Measurements from ENCODE around the gene RNF212. TPM values are rescaled to one million over a fixed set of nuclear protein-coding genes. Genes with fewer than 3 reads are reported as not detected.
A peak's percentile ranks its signal among the peaks of the same experiment; 100 is the strongest.

RNF212 gene
- total and polyA plus RNA-seq, 4 donors = 0.74 to 8.9 (median 1.3) TPM; not detected in 1

DNA sequence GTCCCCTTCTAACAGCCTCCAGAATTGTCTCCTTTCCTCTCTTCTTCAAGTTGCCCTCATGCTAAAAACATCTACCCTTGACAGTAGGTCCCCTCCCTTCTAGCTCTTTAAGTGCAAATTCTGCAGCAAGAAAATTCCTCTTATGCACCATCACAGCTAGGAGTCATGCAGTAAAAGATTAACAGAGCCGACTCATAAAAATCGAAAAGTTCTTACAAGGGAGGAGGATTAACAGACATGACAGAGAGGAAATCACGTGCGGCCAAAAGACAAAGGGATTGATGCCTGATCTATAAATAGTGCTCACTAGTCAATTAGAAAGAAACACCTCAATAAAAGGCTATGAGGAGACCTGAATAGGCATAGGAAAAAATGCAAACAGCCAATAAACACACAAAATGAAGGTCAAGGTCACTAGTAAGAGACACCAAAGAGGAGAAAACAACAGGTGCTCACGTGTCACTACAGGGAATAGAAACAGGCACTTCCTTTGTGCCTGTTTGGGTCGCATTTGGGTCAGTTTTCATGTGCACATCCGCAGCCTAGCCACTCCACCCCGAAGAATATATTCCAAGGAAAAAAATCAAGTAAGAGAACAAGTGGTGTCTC, 3.4 kb downstream of the RNF212 start:
- intact Hi-C loops (cut with DNase I) = no loop called here
- Histone ChIP-seq H3K27me3 (ENCODE audit: control insufficient read depth in 1 of 2, insufficient read depth in 2 of 2, low read length in 1 of 2) (peaks cover 0 to 3% of the 10 kb centered on the region in 2 donors), H3K4me3 (ENCODE audit: low read length in 2 of 2) (no peak overlapping the region), H3K36me3 (ENCODE audit: control insufficient read depth in 1 of 2, insufficient read depth in 2 of 2, low read length in 1 of 2) (no peaks in the 10 kb centered on the region), H3K27ac (ENCODE audit: low read depth in 1 of 2, low read length in 2 of 2) (no peak overlapping the region), H3K4me1 (ENCODE audit: control insufficient read depth in 1 of 2, insufficient read depth in 2 of 2, low read length in 2 of 2) (no peaks in the 10 kb centered on the region), H3K9me3 (ENCODE audit: control insufficient read depth, low read length) (no peaks in the 10 kb centered on the region)
- 69 to 74% methylated on average over 8 of the region's 8 CpGs for WGBS, 2 donors
- ATAC-seq (ENCODE audit: low FRiP score) = no peak
- no peak for DNase-seq

DNA sequence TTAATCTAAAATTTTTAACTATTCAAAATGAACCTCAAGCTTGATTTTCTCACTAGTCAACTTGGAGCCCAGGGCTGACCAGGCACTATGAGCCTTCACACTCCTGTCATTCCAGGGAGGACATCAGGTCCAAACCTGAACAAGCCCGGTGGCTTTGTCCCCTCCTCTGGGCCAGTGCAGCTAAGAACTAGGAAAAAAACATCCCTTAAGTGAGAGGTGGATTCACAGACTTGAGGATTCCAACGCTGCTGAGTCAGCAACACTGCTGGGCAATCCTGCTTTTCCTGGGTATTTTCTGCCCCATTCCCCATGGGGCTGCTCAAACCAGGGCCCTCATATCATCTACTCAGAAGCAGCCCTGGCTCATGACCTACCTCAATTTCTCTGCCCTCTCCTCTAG, 4.0 kb downstream of the RNF212 start:
- Histone ChIP-seq H3K9me3 (ENCODE audit: control insufficient read depth, low read length) (no peaks in the 10 kb centered on the region), H3K4me1 (ENCODE audit: control insufficient read depth in 1 of 2, insufficient read depth in 2 of 2, low read length in 2 of 2) (no peaks in the 10 kb centered on the region), H3K27me3 (ENCODE audit: control insufficient read depth in 1 of 2, insufficient read depth in 2 of 2, low read length in 1 of 2) (peaks cover 0 to 3% of the 10 kb centered on the region in 2 donors), H3K36me3 (ENCODE audit: control insufficient read depth in 1 of 2, insufficient read depth in 2 of 2, low read length in 1 of 2) (no peaks in the 10 kb centered on the region), H3K27ac (ENCODE audit: low read depth in 1 of 2, low read length in 2 of 2) (no peak overlapping the region), H3K4me3 (ENCODE audit: low read length in 2 of 2) (no peak overlapping the region)
- ATAC-seq (ENCODE audit: low FRiP score) = no peak
- WGBS, 2 donors = 73 to 75% methylated on average over 2 of the region's 2 CpGs
- intact Hi-C loops (cut with DNase I) = no loop called here
- DNase-seq = no peak

DNA sequence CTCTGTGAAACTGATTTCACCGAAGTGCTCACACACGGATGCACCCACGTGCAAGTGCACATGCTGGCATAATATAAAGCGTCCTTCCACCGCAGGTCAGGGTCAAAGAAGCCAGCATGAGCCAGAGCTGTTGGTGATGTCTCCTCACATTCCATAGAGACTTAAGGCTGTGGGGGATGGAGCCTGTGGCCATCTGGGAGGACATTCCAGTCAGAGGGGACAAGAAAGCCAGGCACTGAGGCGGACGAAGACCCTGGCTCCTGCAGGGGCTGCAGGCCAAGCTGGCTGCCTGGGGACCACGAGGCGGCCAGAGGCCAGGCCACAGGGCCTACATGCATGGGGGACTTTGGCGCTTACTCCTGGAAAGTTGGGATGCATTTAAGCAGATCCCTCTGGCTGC, 7.7 kb downstream of the RNF212 start:
- no peaks in the 10 kb centered on the region for H3K4me1 ChIP-seq (ENCODE audit: control insufficient read depth in 1 of 2, insufficient read depth in 2 of 2, low read length in 2 of 2)
- no peak overlapping the region for H3K4me3 ChIP-seq (ENCODE audit: low read length in 2 of 2)
- no peak overlapping the region for H3K27ac ChIP-seq (ENCODE audit: low read depth in 1 of 2, low read length in 2 of 2)
- intact Hi-C loops (cut with DNase I) = no loop called here
- H3K36me3 ChIP-seq (ENCODE audit: control insufficient read depth in 1 of 2, insufficient read depth in 2 of 2, low read length in 1 of 2) = no peaks in the 10 kb centered on the region
- no peak for ATAC-seq (ENCODE audit: low FRiP score)
- H3K27me3 ChIP-seq (ENCODE audit: control insufficient read depth in 1 of 2, insufficient read depth in 2 of 2, low read length in 1 of 2) = no peaks in the 10 kb centered on the region
- no peaks in the 10 kb centered on the region for H3K9me3 ChIP-seq (ENCODE audit: control insufficient read depth, low read length)
- DNase-seq = no peak
- WGBS, 2 donors = 72 to 74% methylated on average over 10 of the region's 10 CpGs

DNA sequence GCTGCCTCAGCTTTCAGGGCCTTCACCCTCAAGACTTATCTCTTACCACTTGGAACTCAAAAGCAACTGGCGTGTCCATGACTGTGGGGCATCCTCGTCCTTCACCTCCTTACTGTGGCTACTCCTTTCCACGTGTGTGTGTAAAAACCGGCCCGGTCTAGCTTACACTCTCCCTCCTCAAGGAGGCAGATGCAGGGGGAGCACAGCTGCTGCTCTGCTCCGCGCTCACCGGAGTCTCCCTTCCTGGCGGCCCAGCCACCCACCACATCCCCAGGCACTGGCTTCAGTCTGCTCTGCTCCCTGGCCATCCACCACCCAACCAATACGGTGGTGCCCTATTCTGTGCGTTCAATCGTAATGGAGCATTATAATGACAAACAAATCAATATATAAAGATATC, 8.3 kb downstream of the RNF212 start:
- Histone ChIP-seq H3K9me3 (ENCODE audit: control insufficient read depth, low read length) (no peaks in the 10 kb centered on the region), H3K27ac (ENCODE audit: low read depth in 1 of 2, low read length in 2 of 2) (no peak overlapping the region), H3K36me3 (ENCODE audit: control insufficient read depth in 1 of 2, insufficient read depth in 2 of 2, low read length in 1 of 2) (no peaks in the 10 kb centered on the region), H3K27me3 (ENCODE audit: control insufficient read depth in 1 of 2, insufficient read depth in 2 of 2, low read length in 1 of 2) (no peaks in the 10 kb centered on the region), H3K4me3 (ENCODE audit: low read length in 2 of 2) (no peak overlapping the region), H3K4me1 (ENCODE audit: control insufficient read depth in 1 of 2, insufficient read depth in 2 of 2, low read length in 2 of 2) (no peaks in the 10 kb centered on the region)
- intact Hi-C loops (cut with DNase I) = no loop called here
- WGBS, 2 donors = 75 to 86% methylated on average over 12 of the region's 12 CpGs
- no peak for DNase-seq
- ATAC-seq (ENCODE audit: low FRiP score) = no peak

DNA sequence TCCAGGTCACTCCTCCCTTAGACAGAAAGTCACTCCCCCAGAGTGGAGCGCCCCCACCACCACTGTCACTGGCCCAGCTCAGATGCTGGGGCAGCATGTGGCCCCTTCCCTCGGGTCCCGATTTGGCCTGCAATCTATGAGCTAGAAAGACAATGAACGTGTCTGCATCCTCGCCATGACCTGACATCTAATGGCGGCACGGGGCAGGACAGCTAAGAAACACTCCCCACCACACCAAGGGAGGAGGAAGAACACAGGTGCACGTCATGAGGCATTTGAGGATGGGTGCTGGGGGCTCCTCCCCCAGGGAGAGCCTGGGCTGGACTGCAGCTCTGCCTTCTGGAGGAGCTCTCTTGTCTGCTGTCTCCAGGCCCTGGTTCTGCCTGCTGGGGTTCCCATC, 8.7 kb downstream of the RNF212 start:
- Histone ChIP-seq H3K4me1 (ENCODE audit: control insufficient read depth in 1 of 2, insufficient read depth in 2 of 2, low read length in 2 of 2) (no peaks in the 10 kb centered on the region), H3K9me3 (ENCODE audit: control insufficient read depth, low read length) (no peaks in the 10 kb centered on the region), H3K4me3 (ENCODE audit: low read length in 2 of 2) (no peak overlapping the region), H3K27ac (ENCODE audit: low read depth in 1 of 2, low read length in 2 of 2) (no peak overlapping the region), H3K27me3 (ENCODE audit: control insufficient read depth in 1 of 2, insufficient read depth in 2 of 2, low read length in 1 of 2) (no peaks in the 10 kb centered on the region), H3K36me3 (ENCODE audit: control insufficient read depth in 1 of 2, insufficient read depth in 2 of 2, low read length in 1 of 2) (no peaks in the 10 kb centered on the region)
- DNase-seq (no peak), ATAC-seq (ENCODE audit: low FRiP score) (no peak)
- intact Hi-C loops (cut with DNase I) = no loop called here
- 92% methylated on average over 8 of the region's 8 CpGs for WGBS, 2 donors

DNA sequence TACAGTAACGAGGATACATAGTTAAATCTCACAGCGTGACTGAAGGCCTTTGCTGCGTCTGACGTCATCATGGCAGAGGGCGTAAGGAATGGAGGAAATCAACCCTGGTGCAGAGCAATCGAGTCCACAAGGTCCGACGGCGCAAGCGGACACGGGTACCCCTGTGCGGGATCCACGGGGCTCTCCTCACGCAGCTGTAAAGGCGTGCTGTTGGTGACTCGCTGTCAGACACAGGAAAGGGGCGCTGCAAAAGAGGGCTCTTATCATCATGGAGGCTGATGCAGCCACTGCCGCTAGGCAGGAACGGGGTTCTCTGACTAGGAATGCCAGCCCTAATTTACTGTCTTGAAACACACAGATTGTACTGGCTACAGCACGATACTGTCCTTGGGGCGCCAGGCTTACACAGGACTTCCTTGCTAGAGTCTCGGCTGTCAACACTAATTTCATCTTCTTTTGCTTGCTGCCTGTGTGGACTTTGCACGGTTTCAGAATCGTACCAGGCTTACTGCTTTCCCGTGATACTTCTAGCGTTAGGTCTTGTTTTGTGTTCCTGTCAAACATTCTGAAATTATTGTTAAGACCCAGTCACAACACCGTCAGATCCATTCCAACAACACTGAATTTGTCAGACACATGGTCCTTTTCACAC, 13.6 kb downstream of the RNF212 start:
- Histone ChIP-seq H3K9me3 (ENCODE audit: control insufficient read depth, low read length) (no peaks in the 10 kb centered on the region), H3K36me3 (ENCODE audit: control insufficient read depth in 1 of 2, insufficient read depth in 2 of 2, low read length in 1 of 2) (no peaks in the 10 kb centered on the region), H3K27ac (ENCODE audit: low read depth in 1 of 2, low read length in 2 of 2) (no peak overlapping the region), H3K27me3 (ENCODE audit: control insufficient read depth in 1 of 2, insufficient read depth in 2 of 2, low read length in 1 of 2) (no peaks in the 10 kb centered on the region), H3K4me3 (ENCODE audit: low read length in 2 of 2) (no peak overlapping the region), H3K4me1 (ENCODE audit: control insufficient read depth in 1 of 2, insufficient read depth in 2 of 2, low read length in 2 of 2) (no peaks in the 10 kb centered on the region)
- WGBS, 2 donors = 87 to 88% methylated on average over 27 of the region's 27 CpGs
- no peak for ATAC-seq (ENCODE audit: low FRiP score)
- intact Hi-C loops (cut with DNase I) = no loop called here
- DNase-seq = no peak

DNA sequence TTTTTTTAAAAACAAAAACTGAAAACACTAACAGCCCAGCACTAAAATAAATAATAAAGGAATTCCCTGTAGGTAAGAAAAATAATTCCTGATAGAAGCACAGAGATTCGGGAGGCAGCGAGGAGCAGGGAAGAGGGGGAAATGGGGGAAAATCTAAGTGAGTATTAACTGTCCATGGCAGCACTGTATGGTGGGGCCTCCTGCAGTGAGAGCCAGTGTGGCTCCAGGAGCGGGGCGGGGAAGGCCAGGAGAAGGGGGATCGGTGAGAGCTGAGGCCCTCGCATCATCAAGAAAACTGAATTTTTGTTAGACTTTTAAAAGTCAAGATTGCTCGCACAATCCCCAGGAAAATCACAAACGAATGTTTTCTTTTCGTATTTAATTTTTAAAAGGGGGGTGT, 14.1 kb downstream of the RNF212 start:
- Histone ChIP-seq H3K4me1 (ENCODE audit: control insufficient read depth in 1 of 2, insufficient read depth in 2 of 2, low read length in 2 of 2) (no peaks in the 10 kb centered on the region), H3K36me3 (ENCODE audit: control insufficient read depth in 1 of 2, insufficient read depth in 2 of 2, low read length in 1 of 2) (no peaks in the 10 kb centered on the region), H3K9me3 (ENCODE audit: control insufficient read depth, low read length) (no peaks in the 10 kb centered on the region), H3K4me3 (ENCODE audit: low read length in 2 of 2) (no peak overlapping the region), H3K27ac (ENCODE audit: low read depth in 1 of 2, low read length in 2 of 2) (no peak overlapping the region), H3K27me3 (ENCODE audit: control insufficient read depth in 1 of 2, insufficient read depth in 2 of 2, low read length in 1 of 2) (no peaks in the 10 kb centered on the region)
- intact Hi-C loops (cut with DNase I) = no loop called here
- WGBS, 2 donors = 87 to 92% methylated on average over 9 of the region's 9 CpGs
- DNase-seq = no peak
- ATAC-seq (ENCODE audit: low FRiP score) = no peak

DNA sequence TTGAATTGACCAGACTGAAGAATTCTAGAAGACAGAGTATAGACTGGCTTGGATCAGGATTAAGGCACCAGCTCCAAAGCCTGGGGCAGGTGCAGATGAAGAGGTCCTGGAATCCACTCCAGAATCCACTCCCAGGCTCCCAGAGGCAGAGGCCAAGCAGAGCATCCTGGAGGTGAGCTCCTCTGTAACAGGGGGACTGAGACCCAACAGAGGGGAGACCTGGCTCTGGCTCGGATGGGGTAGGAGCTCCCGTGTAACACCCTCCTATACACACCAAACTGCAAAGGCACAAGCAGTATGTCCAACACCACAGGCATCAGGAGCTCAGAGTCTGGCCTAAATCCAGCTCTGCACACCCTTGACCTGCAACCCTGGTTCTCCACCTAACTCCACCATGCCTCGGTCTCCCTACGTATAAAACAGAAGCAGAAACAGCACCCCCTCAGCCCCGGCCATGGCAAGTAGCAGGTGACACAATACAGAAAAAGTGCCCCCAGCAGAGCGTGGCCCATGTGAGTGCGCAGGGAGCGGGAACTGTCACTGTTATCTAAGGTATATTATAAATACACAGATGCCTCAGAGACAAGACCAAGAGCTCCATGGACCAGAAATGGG, 14.9 kb downstream of the RNF212 start:
- no peak for DNase-seq
- H3K36me3 ChIP-seq (ENCODE audit: control insufficient read depth in 1 of 2, insufficient read depth in 2 of 2, low read length in 1 of 2) = no peaks in the 10 kb centered on the region
- peak; percentile 41 for ATAC-seq (ENCODE audit: low FRiP score)
- H3K4me3 ChIP-seq (ENCODE audit: low read length in 2 of 2) = no peak overlapping the region
- intact Hi-C loops (cut with DNase I) = no loop called here
- WGBS, 2 donors = 92 to 95% methylated on average over 8 of the region's 8 CpGs
- no peaks in the 10 kb centered on the region for H3K27me3 ChIP-seq (ENCODE audit: control insufficient read depth in 1 of 2, insufficient read depth in 2 of 2, low read length in 1 of 2)
- H3K4me1 ChIP-seq (ENCODE audit: control insufficient read depth in 1 of 2, insufficient read depth in 2 of 2, low read length in 2 of 2) = no peaks in the 10 kb centered on the region
- H3K9me3 ChIP-seq (ENCODE audit: control insufficient read depth, low read length) = no peaks in the 10 kb centered on the region
- no peak overlapping the region for H3K27ac ChIP-seq (ENCODE audit: low read depth in 1 of 2, low read length in 2 of 2)

DNA sequence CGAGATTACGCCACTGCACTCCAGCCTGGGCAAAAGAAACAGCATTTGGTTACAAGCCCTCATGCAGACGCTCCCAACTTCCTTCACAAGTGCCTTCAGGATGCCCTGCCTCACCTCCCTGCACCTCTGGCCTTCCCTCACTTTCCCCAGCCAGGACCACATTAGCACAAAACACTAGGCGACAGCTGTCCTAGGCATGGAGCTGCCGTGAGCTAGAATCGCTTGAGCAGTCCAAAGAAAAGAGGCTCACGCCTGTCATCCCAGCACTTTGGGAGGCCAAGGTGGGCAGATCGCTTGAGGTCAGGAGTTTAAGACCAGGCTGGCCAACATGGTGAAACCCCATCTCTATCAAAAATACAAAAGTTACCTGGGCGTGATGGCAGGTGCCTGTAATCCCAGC, 15.8 kb downstream of the RNF212 start:
- no peak overlapping the region for H3K4me3 ChIP-seq (ENCODE audit: low read length in 2 of 2)
- ATAC-seq (ENCODE audit: low FRiP score) (no peak), DNase-seq (no peak)
- H3K27me3 ChIP-seq (ENCODE audit: control insufficient read depth in 1 of 2, insufficient read depth in 2 of 2, low read length in 1 of 2) = no peaks in the 10 kb centered on the region
- H3K36me3 ChIP-seq (ENCODE audit: control insufficient read depth in 1 of 2, insufficient read depth in 2 of 2, low read length in 1 of 2) = no peaks in the 10 kb centered on the region
- WGBS, 2 donors = 94 to 98% methylated on average over 9 of the region's 9 CpGs
- H3K9me3 ChIP-seq (ENCODE audit: control insufficient read depth, low read length) = no peaks in the 10 kb centered on the region
- intact Hi-C loops (cut with DNase I) = no loop called here
- H3K27ac ChIP-seq (ENCODE audit: low read depth in 1 of 2, low read length in 2 of 2) = no peak overlapping the region
- no peaks in the 10 kb centered on the region for H3K4me1 ChIP-seq (ENCODE audit: control insufficient read depth in 1 of 2, insufficient read depth in 2 of 2, low read length in 2 of 2)

Data from aorta (tissue), 5 donors.